Uterus (tissue), 2 donors: Measurements from ENCODE around the gene DOCK4.

Source experiments
- POLR2A ChIP-seq, 2 donors: fragments of 450-650 bp; IDR thresholded peaks; one replicate each; pipeline ENCODE4 v1.6.1; 2016; ENCODE audit warnings: antibody characterized with exemption in 2 of 2, mild to moderate bottlenecking in 1 of 2, moderate library complexity in 1 of 2
- TF ChIP-seq, protein P1 (sequence below), 4 experiments: fragments of 200-600 bp in 2 of 4; fragments of 450-650 bp in 2 of 4; sonication (generic) in 2 of 4; IDR thresholded peaks; one replicate each; pipeline ENCODE4 v1.5.1; 2016 to 2019; ENCODE audit warnings: antibody characterized with exemption in 4 of 4, mild to moderate bottlenecking in 2 of 4, moderate library complexity in 1 of 4

- TF ChIP-seq, protein P1, sequence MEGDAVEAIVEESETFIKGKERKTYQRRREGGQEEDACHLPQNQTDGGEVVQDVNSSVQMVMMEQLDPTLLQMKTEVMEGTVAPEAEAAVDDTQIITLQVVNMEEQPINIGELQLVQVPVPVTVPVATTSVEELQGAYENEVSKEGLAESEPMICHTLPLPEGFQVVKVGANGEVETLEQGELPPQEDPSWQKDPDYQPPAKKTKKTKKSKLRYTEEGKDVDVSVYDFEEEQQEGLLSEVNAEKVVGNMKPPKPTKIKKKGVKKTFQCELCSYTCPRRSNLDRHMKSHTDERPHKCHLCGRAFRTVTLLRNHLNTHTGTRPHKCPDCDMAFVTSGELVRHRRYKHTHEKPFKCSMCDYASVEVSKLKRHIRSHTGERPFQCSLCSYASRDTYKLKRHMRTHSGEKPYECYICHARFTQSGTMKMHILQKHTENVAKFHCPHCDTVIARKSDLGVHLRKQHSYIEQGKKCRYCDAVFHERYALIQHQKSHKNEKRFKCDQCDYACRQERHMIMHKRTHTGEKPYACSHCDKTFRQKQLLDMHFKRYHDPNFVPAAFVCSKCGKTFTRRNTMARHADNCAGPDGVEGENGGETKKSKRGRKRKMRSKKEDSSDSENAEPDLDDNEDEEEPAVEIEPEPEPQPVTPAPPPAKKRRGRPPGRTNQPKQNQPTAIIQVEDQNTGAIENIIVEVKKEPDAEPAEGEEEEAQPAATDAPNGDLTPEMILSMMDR (IDR thresholded peaks at IDR 0.05), result no peak
- TF ChIP-seq POLR2A (IDR thresholded peaks at IDR 0.05), result no peak
These were observed 32.0 kb downstream of the DOCK4 start for GRCh38 chr7:112174192-112174591.
